Left ventricle myocardium inferior (tissue), 1 donor: ENCODE results near the gene RAET1L. TPM values are rescaled to one million over a fixed set of nuclear protein-coding genes. Genes with fewer than 3 reads are reported as not detected.

Experiments
- DNase-seq: peaks from one replicate; pipeline ENCODE4 v3.0.0-alpha.2; 2020
- H3K27ac ChIP-seq: fragments of 200-600 bp; replicated peaks from 2 replicates; pipeline ENCODE4 v1.8.0; 2021
- H3K27me3 ChIP-seq: fragments of 200-600 bp; 2 replicates; pipeline ENCODE4 v1.8.0; 2021; ENCODE audit warnings: low read depth
- H3K36me3 ChIP-seq: fragments of 200-600 bp; 2 replicates; pipeline ENCODE4 v1.8.0; 2021
- H3K4me1 ChIP-seq: fragments of 200-600 bp; 2 replicates; pipeline ENCODE4 v1.8.0; 2021
- H3K4me3 ChIP-seq: fragments of 200-600 bp; 2 replicates; pipeline ENCODE4 v1.8.0; 2021; ENCODE audit warnings: mild to moderate bottlenecking, moderate library complexity
- H3K9me3 ChIP-seq: fragments of 200-600 bp; replicated peaks from 2 replicates; pipeline ENCODE4 v1.8.0; 2021
- intact Hi-C: fragments of 100-400 bp; cut with micrococcal nuclease; formaldehyde crosslinking; loops from one replicate; pipeline ENCODE4 v1.11.0; 2022
- total RNA-seq: library from RNA; stranded (reverse); fragmentation: NEBNext Ultra II Directional; extraction: Animal tissue kit (Norgen Biotek cat#: 25700); gene quantifications from one replicate; pipeline ENCODE4 v1.2.1, GENCODE V29; 2021
- TF ChIP-seq, protein P1 (sequence below): fragments of 200-600 bp; IDR thresholded peaks from 2 replicates; pipeline ENCODE4 v1.8.0; 2021; ENCODE audit warnings: antibody characterized with exemption, mild to moderate bottlenecking, borderline replicate concordance
- donor health status: DM: no; HTN: yes; CAD: no; lungs with severe emphysema.

RAET1L gene
- total RNA-seq, 1 donor from 2014 or later: not detected

DNA sequence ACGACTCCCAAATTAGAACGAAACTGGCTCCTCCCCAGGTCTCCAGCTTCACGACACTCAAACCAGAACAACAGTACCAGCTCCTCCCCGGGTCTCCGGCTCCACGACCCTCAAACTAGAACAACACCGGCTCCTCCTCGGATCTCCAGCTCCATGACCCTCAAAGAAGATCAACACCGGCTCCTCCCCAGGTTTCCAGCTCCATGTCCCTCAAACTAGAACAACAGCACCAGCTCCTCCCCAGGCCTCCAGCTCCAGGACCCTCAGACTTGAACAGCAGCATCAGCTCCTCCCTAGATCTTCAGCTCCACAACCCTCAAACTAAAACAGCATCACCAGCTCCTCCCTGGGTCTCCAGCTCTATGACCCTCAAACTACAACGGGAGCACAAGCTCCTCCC is 29.8 kb upstream of the RAET1L start:
- Histone ChIP-seq H3K27ac (no peak overlapping the region), H3K4me3 (no peak overlapping the region), H3K9me3 (no peaks in the 10 kb centered on the region), H3K4me1 (no peaks in the 10 kb centered on the region), H3K36me3 (no peaks in the 10 kb centered on the region), H3K27me3 (peaks cover 76% of the 10 kb centered on the region)
- intact Hi-C loops: no loop called here
- TF ChIP-seq, protein P1, sequence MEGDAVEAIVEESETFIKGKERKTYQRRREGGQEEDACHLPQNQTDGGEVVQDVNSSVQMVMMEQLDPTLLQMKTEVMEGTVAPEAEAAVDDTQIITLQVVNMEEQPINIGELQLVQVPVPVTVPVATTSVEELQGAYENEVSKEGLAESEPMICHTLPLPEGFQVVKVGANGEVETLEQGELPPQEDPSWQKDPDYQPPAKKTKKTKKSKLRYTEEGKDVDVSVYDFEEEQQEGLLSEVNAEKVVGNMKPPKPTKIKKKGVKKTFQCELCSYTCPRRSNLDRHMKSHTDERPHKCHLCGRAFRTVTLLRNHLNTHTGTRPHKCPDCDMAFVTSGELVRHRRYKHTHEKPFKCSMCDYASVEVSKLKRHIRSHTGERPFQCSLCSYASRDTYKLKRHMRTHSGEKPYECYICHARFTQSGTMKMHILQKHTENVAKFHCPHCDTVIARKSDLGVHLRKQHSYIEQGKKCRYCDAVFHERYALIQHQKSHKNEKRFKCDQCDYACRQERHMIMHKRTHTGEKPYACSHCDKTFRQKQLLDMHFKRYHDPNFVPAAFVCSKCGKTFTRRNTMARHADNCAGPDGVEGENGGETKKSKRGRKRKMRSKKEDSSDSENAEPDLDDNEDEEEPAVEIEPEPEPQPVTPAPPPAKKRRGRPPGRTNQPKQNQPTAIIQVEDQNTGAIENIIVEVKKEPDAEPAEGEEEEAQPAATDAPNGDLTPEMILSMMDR: no peak
- no peak for DNase-seq

DNA sequence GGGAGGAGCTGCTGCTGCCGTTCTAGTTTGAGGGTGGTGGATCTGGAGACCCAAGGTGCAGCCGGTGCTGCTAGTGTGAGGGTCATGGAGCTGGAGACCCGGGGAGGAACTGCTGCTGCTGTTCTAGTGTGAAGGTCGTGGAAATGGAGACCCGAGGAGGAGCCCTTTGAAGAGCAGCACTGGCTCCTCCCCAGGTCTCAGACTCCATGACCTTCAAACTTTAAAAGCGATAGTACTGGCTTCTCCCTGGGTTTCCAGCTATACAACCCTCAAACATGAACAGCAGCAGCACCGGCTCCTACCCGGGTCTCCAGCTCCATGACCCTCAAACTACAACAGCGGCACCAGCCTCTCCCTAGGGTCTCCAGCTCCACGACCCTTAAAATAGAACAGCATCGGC is 28.1 kb upstream of the RAET1L start:
- Histone ChIP-seq H3K9me3 (no peaks in the 10 kb centered on the region), H3K27ac (no peak overlapping the region), H3K36me3 (no peaks in the 10 kb centered on the region), H3K27me3 (peaks cover 79% of the 10 kb centered on the region), H3K4me3 (no peak overlapping the region), H3K4me1 (no peaks in the 10 kb centered on the region)
- no peak for DNase-seq
- TF ChIP-seq, protein P1: no peak
- intact Hi-C loops: no loop called here

DNA sequence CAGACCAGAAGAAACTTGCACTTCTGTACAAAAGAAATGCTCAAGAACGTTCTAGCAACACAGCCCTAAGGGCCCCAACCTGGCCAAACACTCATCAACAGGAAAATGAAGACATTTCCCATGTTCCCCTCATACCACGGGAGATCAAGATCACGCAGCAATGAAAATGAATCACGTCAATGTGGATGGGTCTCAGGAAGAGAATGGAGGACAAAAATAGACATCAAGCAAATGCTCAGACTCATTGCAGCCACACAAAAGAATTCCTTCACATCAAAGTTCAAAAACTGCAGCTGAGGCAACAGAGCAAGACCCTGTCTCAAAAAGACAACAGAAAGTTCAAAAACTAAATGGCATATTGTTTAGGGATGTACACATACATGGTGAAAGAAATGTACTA is 25.5 kb upstream of the RAET1L start:
- Histone ChIP-seq H3K9me3 (no peaks in the 10 kb centered on the region), H3K4me3 (no peak overlapping the region)

DNA sequence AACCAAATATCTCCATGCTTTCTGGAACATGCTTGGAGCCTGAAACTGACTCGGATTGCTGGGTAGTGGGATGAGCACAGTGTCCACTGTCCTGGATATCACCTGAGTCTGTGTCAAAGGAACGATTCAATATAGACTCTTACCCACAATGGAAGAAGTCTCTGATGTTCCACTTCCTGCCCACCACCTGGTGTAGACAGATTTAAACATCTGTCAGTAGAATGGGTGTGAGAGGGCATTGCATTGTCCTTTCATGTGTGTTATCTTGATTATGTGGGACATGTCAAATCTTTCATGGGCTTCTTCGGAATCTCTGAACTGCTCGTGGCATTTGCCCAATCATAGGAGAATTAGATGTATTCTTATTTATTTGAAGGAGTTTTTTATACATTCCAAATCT is 22.8 kb upstream of the RAET1L start:
- no peak overlapping the region for H3K4me3 ChIP-seq
- H3K27ac ChIP-seq: no peak overlapping the region
- peaks cover 75% of the 10 kb centered on the region for H3K27me3 ChIP-seq
- no peak for DNase-seq
- TF ChIP-seq, protein P1: no peak
- intact Hi-C loops: no loop called here
- no peaks in the 10 kb centered on the region for H3K9me3 ChIP-seq
- H3K4me1 ChIP-seq: no peaks in the 10 kb centered on the region
- no peaks in the 10 kb centered on the region for H3K36me3 ChIP-seq

More for the DNA sequence above, 25.5 kb upstream of the RAET1L start:
- Histone ChIP-seq H3K27ac (no peak overlapping the region), H3K4me1 (no peaks in the 10 kb centered on the region), H3K27me3 (peaks cover 79% of the 10 kb centered on the region), H3K36me3 (no peaks in the 10 kb centered on the region)
- TF ChIP-seq, protein P1: no peak
- intact Hi-C loops: no loop called here
- DNase-seq: no peak

DNA sequence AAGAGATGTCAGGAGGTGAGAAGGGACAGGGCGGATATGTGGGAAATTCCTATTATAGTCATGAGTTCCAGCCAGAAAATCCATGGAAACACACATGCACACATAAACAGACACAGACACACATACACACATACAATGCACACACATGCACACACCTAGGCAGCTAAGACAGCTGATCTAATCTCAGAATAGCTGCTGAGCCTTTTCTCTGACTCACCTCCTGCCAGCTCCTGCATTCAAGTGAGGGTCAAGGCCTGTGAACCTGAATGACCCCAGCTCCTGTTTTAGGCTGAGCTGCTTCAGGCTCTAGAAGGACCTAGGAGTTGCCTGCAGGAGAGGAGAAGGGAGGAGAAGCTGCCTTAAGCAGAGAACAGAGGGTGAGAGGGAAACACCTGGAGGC is 21.6 kb upstream of the RAET1L start:
- no peak for DNase-seq
- TF ChIP-seq, protein P1: no peak
- no peaks in the 10 kb centered on the region for H3K36me3 ChIP-seq
- H3K9me3 ChIP-seq: no peaks in the 10 kb centered on the region
- no peak overlapping the region for H3K27ac ChIP-seq
- no peak overlapping the region for H3K4me3 ChIP-seq
- H3K27me3 ChIP-seq: peaks cover 73% of the 10 kb centered on the region
- no peaks in the 10 kb centered on the region for H3K4me1 ChIP-seq
- intact Hi-C loops: no loop called here
